Dedifferentiated amniotic fluid mesenchymal stem cell (primary cell): ENCODE measurements around the gene COL13A1.
A peak's percentile ranks its signal among the peaks of the same experiment; 100 is the strongest.

Experiments
- DNase-seq: peaks from one replicate; pipeline ENCODE4 v3.0.0-alpha.2; 2016; ENCODE audit errors: extremely low spot score

COL13A1 gene

GRCh38 chr10:69819716-69820506 is 18.2 kb downstream of the COL13A1 start:
- no peak for DNase-seq

GRCh38 chr10:69820817-69821216 is 19.1 kb downstream of the COL13A1 start:
- no peak for DNase-seq

GRCh38 chr10:69825604-69826003 is 23.9 kb downstream of the COL13A1 start:
- DNase-seq: no peak

GRCh38 chr10:69826094-69826493 is 24.4 kb downstream of the COL13A1 start:
- DNase-seq: no peak

- no peak for DNase-seq
Measured at GRCh38 chr10:69826789-69827554, 25.3 kb downstream of the COL13A1 start.

GRCh38 chr10:69828144-69828870 is 26.6 kb downstream of the COL13A1 start:
- no peak for DNase-seq

- DNase-seq: no peak
Measured at GRCh38 chr10:69829775-69830174, 28.1 kb downstream of the COL13A1 start.

- no peak for DNase-seq
Measured at GRCh38 chr10:69831231-69831855, 29.6 kb downstream of the COL13A1 start.

- DNase-seq: no peak
Measured at GRCh38 chr10:69835233-69835632, 33.5 kb downstream of the COL13A1 start.

GRCh38 chr10:69835875-69836730 is 34.4 kb downstream of the COL13A1 start:
- no peak for DNase-seq

- DNase-seq: no peak
Measured at GRCh38 chr10:69836731-69837030, 35.0 kb downstream of the COL13A1 start.

GRCh38 chr10:69837261-69837660 is 35.6 kb downstream of the COL13A1 start:
- no peak for DNase-seq

- no peak for DNase-seq
Measured at GRCh38 chr10:69838418-69838817, 36.7 kb downstream of the COL13A1 start.

- DNase-seq: peak; percentile 34
Measured at GRCh38 chr10:69838853-69839252, 37.1 kb downstream of the COL13A1 start.

GRCh38 chr10:69839696-69840345 is 38.1 kb downstream of the COL13A1 start:
- DNase-seq: no peak

- DNase-seq: no peak
Measured at GRCh38 chr10:69840773-69841172, 39.1 kb downstream of the COL13A1 start.

- DNase-seq: no peak
Measured at GRCh38 chr10:69842020-69842419, 40.3 kb downstream of the COL13A1 start.

GRCh38 chr10:69842882-69843281 is 41.2 kb downstream of the COL13A1 start:
- no peak for DNase-seq

GRCh38 chr10:69843923-69844322 is 42.2 kb downstream of the COL13A1 start:
- no peak for DNase-seq

GRCh38 chr10:69844698-69845097 is 43.0 kb downstream of the COL13A1 start:
- DNase-seq: no peak
